Choroid plexus epithelial cell (primary cell): ENCODE data around the gene HSPA1A.

ENCODE experiments used
- DNase-seq: peaks from one replicate; pipeline ENCODE4 v3.0.0-alpha.2; 2010; ENCODE audit warnings: low read depth
- H3K4me3 ChIP-seq: 2 replicates; pipeline ENCODE4 v1.5.1; 2011; ENCODE audit warnings: low read depth, mild to moderate bottlenecking, control low read depth, low read length, moderate library complexity
- CTCF ChIP-seq: conservative IDR thresholded peaks from 2 replicates; pipeline ENCODE4 v1.5.1; 2011; ENCODE audit warnings: low read depth, mild to moderate bottlenecking, control low read depth, inconsistent platforms, low read length, moderate library complexity

Gene HSPA1A

GRCh38 chr6:31815025-31815838, at the start of gene HSPA1A, which contains the start of gene HSPA1L:
HSPA1A (plus strand) TSS chr6:31815543; CDS start chr6:31815757, 214 bp downstream.
HSPA1L (minus strand) TSS chr6:31815283; CDS start chr6:31811972, 3,311 bp downstream.
- peak; percentile 96 for DNase-seq
- no peak for TF ChIP-seq CTCF
- H3K4me3 ChIP-seq = peak within 1 kb of the TSS; percentile 79

GRCh38 chr6:31765559-31765909, 49.8 kb upstream of the HSPA1A start:
- no peak overlapping the region for H3K4me3 ChIP-seq
- no peak for DNase-seq
- no peak for TF ChIP-seq CTCF

GRCh38 chr6:31765910-31766794, 49.2 kb upstream of the HSPA1A start:
- no peak for DNase-seq
- TF ChIP-seq CTCF = no peak

GRCh38 chr6:31767096-31767645, 48.2 kb upstream of the HSPA1A start:
- no peak for TF ChIP-seq CTCF
- DNase-seq = no peak
- H3K4me3 ChIP-seq = no peak overlapping the region

More at GRCh38 chr6:31765910-31766794, 49.2 kb upstream of the HSPA1A start:
- peak overlapping the region; percentile 41 for H3K4me3 ChIP-seq

- no peak for DNase-seq
- no peak overlapping the region for H3K4me3 ChIP-seq
Observed at GRCh38 chr6:31768363-31769257, 46.7 kb upstream of the HSPA1A start.

More at GRCh38 chr6:31768363-31769257, 46.7 kb upstream of the HSPA1A start:
- TF ChIP-seq CTCF = no peak
